Left hindlimb (tissue), 1 donor: ENCODE measurements around the gene TENM4.
"Not testable (repeated sequence)": the region's sequence is repeated elsewhere in the genome, so short reads cannot be mapped to it uniquely, and the experiment has no call there.

Source experiments
- DNase-seq: peaks from one replicate; pipeline ENCODE4 v3.0.0-alpha.2; 2018

The TENM4 gene

GRCh38 chr11:78646564-78647185 is 794.2 kb downstream of the TENM4 start:
- no peak for DNase-seq

- DNase-seq: peak; percentile 58
Observed at GRCh38 chr11:78645226-78646202, 795.3 kb downstream of the TENM4 start.

- DNase-seq: no peak
Observed at GRCh38 chr11:78643676-78644056, 797.2 kb downstream of the TENM4 start.

GRCh38 chr11:78642979-78643675 is 797.7 kb downstream of the TENM4 start:
- DNase-seq: no peak

- DNase-seq: no peak
Observed at GRCh38 chr11:78641541-78641940, 799.3 kb downstream of the TENM4 start.

- no peak for DNase-seq
Observed at GRCh38 chr11:78638704-78639380, 802.0 kb downstream of the TENM4 start.

- not testable (repeated sequence) for DNase-seq
Observed at GRCh38 chr11:78637527-78637926, 803.3 kb downstream of the TENM4 start.

- DNase-seq: no peak
Observed at GRCh38 chr11:78635814-78636506, 804.9 kb downstream of the TENM4 start.

- no peak for DNase-seq
Observed at GRCh38 chr11:78633516-78634310, 807.1 kb downstream of the TENM4 start.

GRCh38 chr11:78630561-78631303 is 810.1 kb downstream of the TENM4 start:
- no peak for DNase-seq

- no peak for DNase-seq
Observed at GRCh38 chr11:78630155-78630554, 810.7 kb downstream of the TENM4 start.

GRCh38 chr11:78622666-78623065 is 818.2 kb downstream of the TENM4 start:
- no peak for DNase-seq

- no peak for DNase-seq
Observed at GRCh38 chr11:78620159-78620558, 820.7 kb downstream of the TENM4 start.

- DNase-seq: no peak
Observed at GRCh38 chr11:78615724-78616123, 825.1 kb downstream of the TENM4 start.

- DNase-seq: no peak
Observed at GRCh38 chr11:78613378-78613813, 827.4 kb downstream of the TENM4 start.

GRCh38 chr11:78612721-78613377 is 828.0 kb downstream of the TENM4 start:
- DNase-seq: no peak

GRCh38 chr11:78609321-78609720 is 831.5 kb downstream of the TENM4 start:
- DNase-seq: not testable (repeated sequence)

- DNase-seq: no peak
Observed at GRCh38 chr11:78607696-78608095, 833.1 kb downstream of the TENM4 start.

- DNase-seq: no peak
Observed at GRCh38 chr11:78606667-78607066, 834.2 kb downstream of the TENM4 start.

- DNase-seq: no peak
Observed at GRCh38 chr11:78605296-78605695, 835.5 kb downstream of the TENM4 start.
